SK-N-SH (cell line): ENCODE data around the gene IFITM5. TPM values are rescaled to one million over a fixed set of nuclear protein-coding genes. Genes with fewer than 3 reads are reported as not detected.

Source experiments
- CTCF ChIA-PET: fragments of 300-600, 350-600 bp; formaldehyde crosslinking; extraction: SDS; loops from one replicate; lab custom pipeline; 2021; lab: Yijun Ruan, JAX
- POLR2A ChIA-PET: fragments of 350-600 bp; sonication (Branson Sonifier 250); formaldehyde crosslinking; extraction: SDS; loops from one replicate; lab custom pipeline; 2020; ENCODE audit warnings: antibody characterized with exemption, inconsistent platforms; lab: Yijun Ruan, JAX
- DNase-seq: peaks from one replicate; pipeline ENCODE4 v3.0.0; 2012
- H2AFZ ChIP-seq: fragments of 200-600 bp; sonication (generic); 2 replicates; pipeline ENCODE4 v1.8.1; 2016; ENCODE audit warnings: antibody characterized with exemption, mild to moderate bottlenecking, low read depth
- H3F3A ChIP-seq: fragments of 200-600 bp; sonication (generic); replicated peaks from 2 replicates; pipeline ENCODE3; 2016; ENCODE audit warnings: antibody characterized with exemption, mild to moderate bottlenecking; ENCODE audit not compliant: insufficient read depth
- H3K27ac ChIP-seq, 2 experiments: fragments of 200-500 bp in 1 of 2; fragments of 200-600 bp in 1 of 2; sonication (Bioruptor generic) in 1 of 2; sonication (generic), shearing (Covaris generic) in 1 of 2; 2 replicates each; pipeline versions ENCODE4 v1.5.1 to v1.6.1; 2014 to 2016; ENCODE audit warnings: low read depth in 2 of 2, inconsistent platforms in 1 of 2, low read length in 1 of 2, mild to moderate bottlenecking in 1 of 2, mixed read lengths in 1 of 2
- H3K27me3 ChIP-seq: fragments of 200-600 bp; sonication (generic), shearing (Covaris generic); 2 replicates; pipeline ENCODE4 v1.6.1; 2016; ENCODE audit warnings: mixed run types; ENCODE audit not compliant: insufficient read depth
- H3K36me3 ChIP-seq, 2 experiments: fragments of 200-500 bp in 1 of 2; fragments of 200-600 bp in 1 of 2; sonication (Bioruptor generic) in 1 of 2; sonication (generic) in 1 of 2; replicated peaks in 1 of 2; 2 replicates each; pipeline versions ENCODE3 to v1.5.1; 2014 to 2016; ENCODE audit warnings: low read length in 1 of 2, mild to moderate bottlenecking in 1 of 2; ENCODE audit not compliant: insufficient read depth in 2 of 2, control insufficient read depth in 1 of 2
- H3K4me1 ChIP-seq, 2 experiments: fragments of 200-500 bp in 1 of 2; fragments of 200-600 bp in 1 of 2; sonication (Bioruptor generic) in 1 of 2; sonication (generic), shearing (Covaris generic) in 1 of 2; 2 replicates each; pipeline versions ENCODE4 v1.5.1 to v1.6.1; 2014 to 2016; ENCODE audit warnings: low read depth in 1 of 2, low read length in 1 of 2, mixed run types in 1 of 2; ENCODE audit not compliant: insufficient read depth in 2 of 2, control insufficient read depth in 1 of 2
- H3K4me2 ChIP-seq: fragments of 200-600 bp; sonication (generic), shearing (Covaris generic); 2 replicates; pipeline ENCODE4 v1.6.1; 2017; ENCODE audit warnings: mixed run types
- H3K4me3 ChIP-seq, 2 experiments: fragments of 200-500 bp in 1 of 2; fragments of 200-600 bp in 1 of 2; sonication (Bioruptor generic) in 1 of 2; sonication (generic), shearing (Covaris generic) in 1 of 2; 2 replicates each; pipeline versions ENCODE4 v1.5.1 to v1.8.1; 2014 to 2016; ENCODE audit warnings: low read depth in 2 of 2, inconsistent platforms in 1 of 2, low read length in 1 of 2, mild to moderate bottlenecking in 1 of 2, mixed read lengths in 1 of 2, moderate library complexity in 1 of 2
- H3K79me2 ChIP-seq: fragments of 200-600 bp; sonication (generic); 2 replicates; pipeline ENCODE4 v1.8.1; 2017; ENCODE audit warnings: mild to moderate bottlenecking; ENCODE audit not compliant: insufficient read depth
- H3K9ac ChIP-seq: fragments of 200-600 bp; sonication (generic); 2 replicates; pipeline ENCODE4 v1.6.1; 2017; ENCODE audit warnings: mixed run types
- H3K9me2 ChIP-seq: fragments of 200-600 bp; sonication (generic); 2 replicates; pipeline ENCODE4 v1.6.1; 2017; ENCODE audit warnings: mixed run types
- H3K9me3 ChIP-seq: fragments of 200-600 bp; sonication (generic); 2 replicates; pipeline ENCODE4 v1.6.1; 2017; ENCODE audit warnings: mixed run types, mild to moderate bottlenecking, moderate library complexity
- H4K20me1 ChIP-seq: fragments of 200-600 bp; sonication (generic); 2 replicates; pipeline ENCODE4 v1.6.1; 2017; ENCODE audit warnings: mild to moderate bottlenecking, mixed run types; ENCODE audit not compliant: insufficient read depth
- CHD2 ChIP-seq: fragments of 150-350 bp; IDR thresholded peaks from 2 replicates; pipeline ENCODE4 v1.6.1; 2018; ENCODE audit warnings: low read length; ENCODE audit not compliant: partially characterized antibody
- FOXJ3 ChIP-seq: sonication (generic); formaldehyde crosslinking; IDR thresholded peaks from 2 replicates; pipeline ENCODE4 v1.5.1; 2020; ENCODE audit warnings: mild to moderate bottlenecking, missing genetic modification reagents
- GABPA ChIP-seq: IDR thresholded peaks from 2 replicates; pipeline ENCODE4 v1.4.0; 2012; ENCODE audit warnings: low read depth, mild to moderate bottlenecking
- GATA2 ChIP-seq: sonication (generic); formaldehyde crosslinking; IDR thresholded peaks from 2 replicates; pipeline ENCODE4 v1.5.0; 2020; ENCODE audit warnings: mild to moderate bottlenecking, missing genetic modification reagents
- MEF2A ChIP-seq: IDR thresholded peaks from 2 replicates; pipeline ENCODE4 v1.4.0; 2012; ENCODE audit warnings: low read depth, borderline replicate concordance
- MXI1 ChIP-seq: IDR thresholded peaks from 2 replicates; pipeline ENCODE4 v1.6.1; 2012; ENCODE audit warnings: mild to moderate bottlenecking, low read depth, low read length, improper control_type of control experiment
- NFIC ChIP-seq: IDR thresholded peaks from 2 replicates; pipeline ENCODE4 v1.4.0; 2012; ENCODE audit warnings: borderline replicate concordance
- NRF1 ChIP-seq: IDR thresholded peaks from 2 replicates; pipeline ENCODE4 v1.6.1; 2012; ENCODE audit warnings: low read depth, mild to moderate bottlenecking, low read length
- POLR2AphosphoS5 ChIP-seq: IDR thresholded peaks from 2 replicates; pipeline ENCODE4 v1.6.1; 2012; ENCODE audit warnings: low read depth, low read length
- RAD21 ChIP-seq: IDR thresholded peaks from 2 replicates; pipeline ENCODE4 v1.6.1; 2012; ENCODE audit warnings: mild to moderate bottlenecking, low read length
- RCOR1 ChIP-seq: fragments of 150-350 bp; IDR thresholded peaks from 2 replicates; pipeline ENCODE4 v1.6.1; 2017; ENCODE audit warnings: antibody characterized with exemption, low read length
- RXRA ChIP-seq: IDR thresholded peaks from 2 replicates; pipeline ENCODE4 v1.4.0; 2012; ENCODE audit warnings: low read depth, mild to moderate bottlenecking, borderline replicate concordance
- TEAD4 ChIP-seq: IDR thresholded peaks from 2 replicates; pipeline ENCODE4 v1.4.0; 2012; ENCODE audit warnings: mild to moderate bottlenecking, borderline replicate concordance; ENCODE audit not compliant: insufficient read depth
- WGBS: methylation state at CpG from one replicate; pipeline ENCODE4 v1.1.6; 2017; ENCODE audit warnings: low lambda C conversion rate; 5-methylcytosine and 5-hydroxymethylcytosine counted together
- polyA plus RNA-seq, 3 experiments: library from polyadenylated mRNA; depleted of rRNA; stranded (reverse); fragments of >200 nt; gene quantifications; 2 replicates each; pipeline ENCODE4 v1.2.3, GENCODE V29; 2012
- TF ChIP-seq, protein P1 (sequence below): fragments of 150-350 bp; IDR thresholded peaks from 2 replicates; pipeline ENCODE4 v1.6.1; 2017; ENCODE audit warnings: antibody characterized with exemption, low read length, low read depth, borderline replicate concordance
- TF ChIP-seq, protein P2 (sequence below): IDR thresholded peaks from 2 replicates; pipeline ENCODE4 v1.4.0; 2012; ENCODE audit warnings: low read depth
- TF ChIP-seq, protein P3 (sequence below): IDR thresholded peaks from 2 replicates; pipeline ENCODE4 v1.4.0; 2012; ENCODE audit warnings: low read depth, borderline replicate concordance
- TF ChIP-seq, protein P4 (sequence below): fragments of 150-350 bp; IDR thresholded peaks from 2 replicates; pipeline ENCODE4 v1.6.1; 2016; ENCODE audit warnings: mild to moderate bottlenecking, low read depth, low read length
- TF ChIP-seq, protein P5 (sequence below): fragments of 200-600 bp; sonication (generic); IDR thresholded peaks from 2 replicates; pipeline ENCODE4 v1.6.1; 2017; ENCODE audit warnings: antibody characterized with exemption, mild to moderate bottlenecking, moderate library complexity
- TF ChIP-seq, protein P6 (sequence below): IDR thresholded peaks from 2 replicates; pipeline ENCODE4 v1.4.0; 2012; ENCODE audit warnings: low read depth, borderline replicate concordance

IFITM5 gene
- polyA plus RNA-seq, 1 of the 3 experiments (the other 2 are of a cell fraction): not detected

DNA sequence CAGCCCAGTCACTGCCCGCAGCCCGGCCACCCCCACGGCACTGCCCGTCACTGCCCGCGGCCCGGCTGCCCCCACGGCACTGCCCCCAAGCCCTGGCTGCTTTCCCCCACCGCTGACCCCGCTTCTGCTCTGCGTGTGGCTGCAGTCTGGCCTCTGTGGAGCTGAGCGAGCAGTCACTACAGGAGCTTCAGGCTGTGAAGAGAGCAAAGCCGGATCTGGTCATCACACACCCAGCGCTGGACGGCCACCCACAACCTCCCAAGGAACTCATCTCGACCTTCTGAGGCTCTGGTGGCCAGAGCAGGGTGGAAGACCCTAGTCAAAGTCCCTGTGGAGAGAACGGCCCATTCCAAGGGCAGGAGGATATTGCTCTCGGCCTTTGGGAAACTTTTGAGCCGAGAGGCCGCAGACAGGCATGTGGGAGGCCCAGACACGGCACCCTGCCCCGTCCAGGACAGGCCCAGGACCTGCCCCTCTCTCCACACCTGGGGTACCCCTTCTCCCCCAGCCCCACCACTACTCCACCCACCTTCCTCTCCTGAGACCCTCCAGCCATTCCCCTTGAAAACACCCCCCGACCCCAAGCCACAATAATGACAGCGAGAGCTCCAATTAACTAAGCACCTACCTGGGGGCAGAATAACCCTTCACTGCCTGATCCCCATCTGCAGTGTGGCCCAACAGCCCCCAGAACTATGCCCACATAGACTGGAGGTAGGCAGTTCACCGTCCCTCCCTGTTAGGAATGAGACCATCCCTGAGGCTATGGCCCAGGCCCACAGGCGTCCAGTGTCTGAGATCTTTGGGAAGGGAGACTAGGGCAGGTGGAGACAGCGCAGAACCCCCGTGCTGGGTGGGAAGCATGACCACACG lies 14.1 kb downstream of the IFITM5 start:
- Histone ChIP-seq H3K4me3 (no peak overlapping the region), H3K4me1 (peaks cover 0 to 9% of the 10 kb centered on the region in 2 experiments; a peak in 1 of 4 replicates), H3K36me3 (no peaks in the 10 kb centered on the region), H3K27me3 (peaks cover 26% of the 10 kb centered on the region), H3K9me3 (no peaks in the 10 kb centered on the region), H3F3A (no peaks in the 10 kb centered on the region), H3K79me2 (no peaks in the 10 kb centered on the region), H3K9ac (no peak overlapping the region), H3K4me2 (no peak overlapping the region), H3K27ac (no peak overlapping the region), H2AFZ (no peak overlapping the region), H3K9me2 (no peaks in the 10 kb centered on the region), H4K20me1 (no peaks in the 10 kb centered on the region)
- ChIA-PET POLR2A (no interaction called here), CTCF (interaction anchor here (0.6 to 2.0 kb wide), 4 partner anchors 24 to 234 kb away, joined by 3 to 4 read pairs (median 4); no protein-coding TSS in a partner anchor)
- TF ChIP-seq, protein P1, sequence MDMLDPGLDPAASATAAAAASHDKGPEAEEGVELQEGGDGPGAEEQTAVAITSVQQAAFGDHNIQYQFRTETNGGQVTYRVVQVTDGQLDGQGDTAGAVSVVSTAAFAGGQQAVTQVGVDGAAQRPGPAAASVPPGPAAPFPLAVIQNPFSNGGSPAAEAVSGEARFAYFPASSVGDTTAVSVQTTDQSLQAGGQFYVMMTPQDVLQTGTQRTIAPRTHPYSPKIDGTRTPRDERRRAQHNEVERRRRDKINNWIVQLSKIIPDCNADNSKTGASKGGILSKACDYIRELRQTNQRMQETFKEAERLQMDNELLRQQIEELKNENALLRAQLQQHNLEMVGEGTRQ: no peak
- no peak for TF ChIP-seq MEF2A
- TF ChIP-seq, protein P2, sequence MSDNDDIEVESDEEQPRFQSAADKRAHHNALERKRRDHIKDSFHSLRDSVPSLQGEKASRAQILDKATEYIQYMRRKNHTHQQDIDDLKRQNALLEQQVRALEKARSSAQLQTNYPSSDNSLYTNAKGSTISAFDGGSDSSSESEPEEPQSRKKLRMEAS: no peak
- TF ChIP-seq RCOR1: no peak
- no peak for TF ChIP-seq TEAD4
- TF ChIP-seq, protein P3, sequence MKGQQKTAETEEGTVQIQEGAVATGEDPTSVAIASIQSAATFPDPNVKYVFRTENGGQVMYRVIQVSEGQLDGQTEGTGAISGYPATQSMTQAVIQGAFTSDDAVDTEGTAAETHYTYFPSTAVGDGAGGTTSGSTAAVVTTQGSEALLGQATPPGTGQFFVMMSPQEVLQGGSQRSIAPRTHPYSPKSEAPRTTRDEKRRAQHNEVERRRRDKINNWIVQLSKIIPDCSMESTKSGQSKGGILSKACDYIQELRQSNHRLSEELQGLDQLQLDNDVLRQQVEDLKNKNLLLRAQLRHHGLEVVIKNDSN: no peak
- TF ChIP-seq, protein P4, sequence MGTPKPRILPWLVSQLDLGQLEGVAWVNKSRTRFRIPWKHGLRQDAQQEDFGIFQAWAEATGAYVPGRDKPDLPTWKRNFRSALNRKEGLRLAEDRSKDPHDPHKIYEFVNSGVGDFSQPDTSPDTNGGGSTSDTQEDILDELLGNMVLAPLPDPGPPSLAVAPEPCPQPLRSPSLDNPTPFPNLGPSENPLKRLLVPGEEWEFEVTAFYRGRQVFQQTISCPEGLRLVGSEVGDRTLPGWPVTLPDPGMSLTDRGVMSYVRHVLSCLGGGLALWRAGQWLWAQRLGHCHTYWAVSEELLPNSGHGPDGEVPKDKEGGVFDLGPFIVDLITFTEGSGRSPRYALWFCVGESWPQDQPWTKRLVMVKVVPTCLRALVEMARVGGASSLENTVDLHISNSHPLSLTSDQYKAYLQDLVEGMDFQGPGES: no peak
- TF ChIP-seq RAD21: no peak
- no peak for TF ChIP-seq MXI1
- no peak for TF ChIP-seq GABPA
- TF ChIP-seq NRF1: no peak
- TF ChIP-seq FOXJ3 (CRISPR knock-in tag): no peak
- TF ChIP-seq RXRA: no peak
- TF ChIP-seq POLR2AphosphoS5: no peak
- TF ChIP-seq, protein P5, sequence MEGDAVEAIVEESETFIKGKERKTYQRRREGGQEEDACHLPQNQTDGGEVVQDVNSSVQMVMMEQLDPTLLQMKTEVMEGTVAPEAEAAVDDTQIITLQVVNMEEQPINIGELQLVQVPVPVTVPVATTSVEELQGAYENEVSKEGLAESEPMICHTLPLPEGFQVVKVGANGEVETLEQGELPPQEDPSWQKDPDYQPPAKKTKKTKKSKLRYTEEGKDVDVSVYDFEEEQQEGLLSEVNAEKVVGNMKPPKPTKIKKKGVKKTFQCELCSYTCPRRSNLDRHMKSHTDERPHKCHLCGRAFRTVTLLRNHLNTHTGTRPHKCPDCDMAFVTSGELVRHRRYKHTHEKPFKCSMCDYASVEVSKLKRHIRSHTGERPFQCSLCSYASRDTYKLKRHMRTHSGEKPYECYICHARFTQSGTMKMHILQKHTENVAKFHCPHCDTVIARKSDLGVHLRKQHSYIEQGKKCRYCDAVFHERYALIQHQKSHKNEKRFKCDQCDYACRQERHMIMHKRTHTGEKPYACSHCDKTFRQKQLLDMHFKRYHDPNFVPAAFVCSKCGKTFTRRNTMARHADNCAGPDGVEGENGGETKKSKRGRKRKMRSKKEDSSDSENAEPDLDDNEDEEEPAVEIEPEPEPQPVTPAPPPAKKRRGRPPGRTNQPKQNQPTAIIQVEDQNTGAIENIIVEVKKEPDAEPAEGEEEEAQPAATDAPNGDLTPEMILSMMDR: no peak
- TF ChIP-seq CHD2: no peak
- TF ChIP-seq, protein P6, sequence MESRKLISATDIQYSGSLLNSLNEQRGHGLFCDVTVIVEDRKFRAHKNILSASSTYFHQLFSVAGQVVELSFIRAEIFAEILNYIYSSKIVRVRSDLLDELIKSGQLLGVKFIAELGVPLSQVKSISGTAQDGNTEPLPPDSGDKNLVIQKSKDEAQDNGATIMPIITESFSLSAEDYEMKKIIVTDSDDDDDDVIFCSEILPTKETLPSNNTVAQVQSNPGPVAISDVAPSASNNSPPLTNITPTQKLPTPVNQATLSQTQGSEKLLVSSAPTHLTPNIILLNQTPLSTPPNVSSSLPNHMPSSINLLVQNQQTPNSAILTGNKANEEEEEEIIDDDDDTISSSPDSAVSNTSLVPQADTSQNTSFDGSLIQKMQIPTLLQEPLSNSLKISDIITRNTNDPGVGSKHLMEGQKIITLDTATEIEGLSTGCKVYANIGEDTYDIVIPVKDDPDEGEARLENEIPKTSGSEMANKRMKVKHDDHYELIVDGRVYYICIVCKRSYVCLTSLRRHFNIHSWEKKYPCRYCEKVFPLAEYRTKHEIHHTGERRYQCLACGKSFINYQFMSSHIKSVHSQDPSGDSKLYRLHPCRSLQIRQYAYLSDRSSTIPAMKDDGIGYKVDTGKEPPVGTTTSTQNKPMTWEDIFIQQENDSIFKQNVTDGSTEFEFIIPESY: no peak
- TF ChIP-seq NFIC: no peak
- TF ChIP-seq GATA2 (CRISPR knock-in tag): no peak
- peak; percentile 25 for DNase-seq
- WGBS: 78% methylated on average over 19 of the region's 29 CpGs
